ENCODE data around the gene LMX1B. TPM values are rescaled to one million over a fixed set of nuclear protein-coding genes. Genes with fewer than 3 reads are reported as not detected.

Gene LMX1B
- total RNA-seq, 4 donors from 2014 or later, result 3.2 to 6.9 (median 4.6) TPM

DNA sequence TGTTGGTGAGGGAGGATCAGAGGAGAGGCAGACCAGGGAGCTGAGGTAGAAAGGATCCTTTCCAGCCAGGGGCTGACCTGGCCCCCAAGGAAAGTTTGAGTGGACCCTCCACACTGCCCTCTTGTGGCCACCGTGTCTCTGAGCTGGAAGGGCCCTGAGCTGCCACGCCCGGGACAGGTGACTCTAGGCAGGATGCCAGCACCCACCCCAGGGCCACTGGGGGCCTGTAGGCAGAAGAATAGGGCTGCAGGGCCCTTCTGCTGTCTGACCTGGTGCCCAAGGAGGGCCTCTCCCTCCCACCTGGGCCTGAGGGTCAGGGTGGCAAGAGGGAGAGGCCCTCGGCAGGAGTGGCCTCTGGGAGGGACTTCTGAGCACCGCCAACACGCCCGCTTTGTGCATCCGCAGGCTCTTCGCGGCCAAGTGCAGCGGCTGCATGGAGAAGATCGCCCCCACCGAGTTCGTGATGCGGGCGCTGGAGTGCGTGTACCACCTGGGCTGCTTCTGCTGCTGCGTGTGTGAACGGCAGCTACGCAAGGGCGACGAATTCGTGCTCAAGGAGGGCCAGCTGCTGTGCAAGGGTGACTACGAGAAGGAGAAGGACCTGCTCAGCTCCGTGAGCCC, 76.8 kb downstream of the LMX1B start:
- TF ChIP-seq, protein P1, sequence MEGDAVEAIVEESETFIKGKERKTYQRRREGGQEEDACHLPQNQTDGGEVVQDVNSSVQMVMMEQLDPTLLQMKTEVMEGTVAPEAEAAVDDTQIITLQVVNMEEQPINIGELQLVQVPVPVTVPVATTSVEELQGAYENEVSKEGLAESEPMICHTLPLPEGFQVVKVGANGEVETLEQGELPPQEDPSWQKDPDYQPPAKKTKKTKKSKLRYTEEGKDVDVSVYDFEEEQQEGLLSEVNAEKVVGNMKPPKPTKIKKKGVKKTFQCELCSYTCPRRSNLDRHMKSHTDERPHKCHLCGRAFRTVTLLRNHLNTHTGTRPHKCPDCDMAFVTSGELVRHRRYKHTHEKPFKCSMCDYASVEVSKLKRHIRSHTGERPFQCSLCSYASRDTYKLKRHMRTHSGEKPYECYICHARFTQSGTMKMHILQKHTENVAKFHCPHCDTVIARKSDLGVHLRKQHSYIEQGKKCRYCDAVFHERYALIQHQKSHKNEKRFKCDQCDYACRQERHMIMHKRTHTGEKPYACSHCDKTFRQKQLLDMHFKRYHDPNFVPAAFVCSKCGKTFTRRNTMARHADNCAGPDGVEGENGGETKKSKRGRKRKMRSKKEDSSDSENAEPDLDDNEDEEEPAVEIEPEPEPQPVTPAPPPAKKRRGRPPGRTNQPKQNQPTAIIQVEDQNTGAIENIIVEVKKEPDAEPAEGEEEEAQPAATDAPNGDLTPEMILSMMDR (IDR thresholded peaks at IDR 0.05), result no peak
- no peak for TF ChIP-seq POLR2A (IDR thresholded peaks at IDR 0.05)
- no peak overlapping the region for H3K4me3 ChIP-seq (ENCODE audit: low read depth, poor library complexity, severe bottlenecking)
- intact Hi-C loops (cut with DNase I; ENCODE audit: low total_unique reads), result no loop called here
- DNase-seq (ENCODE audit: low spot score in 2 of 2), result no peak
- 64 to 68% methylated on average over 25 of the region's 25 CpGs for WGBS, 2 donors

DNA sequence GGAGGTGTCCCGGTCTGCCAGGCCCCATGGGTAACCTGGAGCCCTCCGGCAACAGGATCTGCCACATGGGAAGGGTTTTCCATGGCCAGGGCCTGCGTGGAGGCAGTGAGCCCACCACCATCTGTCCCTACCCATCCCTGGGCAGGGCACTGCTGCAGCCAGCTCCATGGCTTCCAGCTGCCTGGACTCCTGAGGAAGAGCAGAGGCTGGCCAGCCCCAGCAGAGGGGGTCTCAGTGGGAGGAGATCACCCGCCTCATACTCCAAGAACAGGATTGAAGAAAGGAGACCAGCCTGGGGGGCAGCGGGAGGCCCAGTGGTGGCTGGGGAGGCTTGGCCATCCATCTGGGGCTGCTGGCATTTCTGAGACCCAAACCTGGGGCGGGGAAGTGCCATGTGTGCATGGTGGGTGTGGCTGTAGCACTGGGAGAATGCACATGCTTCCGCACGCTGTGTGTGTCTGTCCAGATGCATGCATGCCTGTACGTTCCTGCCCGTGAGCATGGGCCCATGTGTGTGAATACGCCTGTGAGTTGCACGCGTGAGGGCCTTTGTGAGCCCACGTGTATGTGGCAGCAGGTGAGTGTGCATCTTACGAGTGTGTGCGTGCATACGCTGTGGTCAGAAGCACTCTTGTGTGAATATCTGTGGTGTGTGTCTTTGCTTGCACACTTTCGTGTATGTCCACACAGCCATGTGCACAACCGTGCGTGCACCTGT, 78.5 kb downstream of the LMX1B start:
- no peak for DNase-seq (ENCODE audit: low spot score in 2 of 2)
- no peak overlapping the region for H3K4me3 ChIP-seq (ENCODE audit: low read depth, poor library complexity, severe bottlenecking)
- intact Hi-C loops (cut with DNase I; ENCODE audit: low total_unique reads), result no loop called here
- WGBS, 2 donors, result 84 to 86% methylated on average over 20 of the region's 20 CpGs
- TF ChIP-seq, protein P1 (IDR thresholded peaks at IDR 0.05), result no peak
- TF ChIP-seq POLR2A (IDR thresholded peaks at IDR 0.05), result no peak

DNA sequence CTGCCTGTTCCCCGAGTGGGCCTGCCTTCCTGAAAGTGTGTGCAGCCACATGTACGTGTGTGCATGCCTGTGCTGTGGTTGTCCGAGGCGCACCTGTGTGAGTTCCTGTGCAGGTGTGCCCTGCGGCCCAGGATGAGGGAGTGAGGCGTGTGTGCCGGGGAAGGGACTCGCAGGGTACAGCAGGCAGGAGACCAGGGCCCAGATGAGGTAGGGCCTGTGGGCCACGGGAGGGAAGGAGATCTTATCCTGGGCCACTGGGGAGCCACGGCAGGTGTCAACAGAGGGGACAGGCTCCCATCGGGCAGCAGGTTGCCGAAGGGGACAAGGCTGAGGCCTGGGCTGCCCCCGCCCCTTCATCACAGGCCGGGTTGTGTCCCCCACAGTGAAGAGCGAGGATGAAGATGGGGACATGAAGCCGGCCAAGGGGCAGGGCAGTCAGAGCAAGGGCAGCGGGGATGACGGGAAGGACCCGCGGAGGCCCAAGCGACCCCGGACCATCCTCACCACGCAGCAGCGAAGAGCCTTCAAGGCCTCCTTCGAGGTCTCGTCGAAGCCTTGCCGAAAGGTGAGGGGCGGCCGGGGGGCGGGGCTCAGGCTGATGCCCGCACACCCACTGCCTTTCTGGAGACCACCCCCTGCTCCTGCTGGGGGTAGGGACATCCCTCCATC, 79.2 kb downstream of the LMX1B start:
- no peak for DNase-seq (ENCODE audit: low spot score in 2 of 2)
- intact Hi-C loops (cut with DNase I; ENCODE audit: low total_unique reads), result no loop called here
- 93% methylated on average over 31 to 32 of the region's 32 CpGs for WGBS, 2 donors
- TF ChIP-seq POLR2A (IDR thresholded peaks at IDR 0.05), result no peak
- TF ChIP-seq, protein P1 (IDR thresholded peaks at IDR 0.05), result no peak
- H3K4me3 ChIP-seq (ENCODE audit: low read depth, poor library complexity, severe bottlenecking), result no peak overlapping the region

DNA sequence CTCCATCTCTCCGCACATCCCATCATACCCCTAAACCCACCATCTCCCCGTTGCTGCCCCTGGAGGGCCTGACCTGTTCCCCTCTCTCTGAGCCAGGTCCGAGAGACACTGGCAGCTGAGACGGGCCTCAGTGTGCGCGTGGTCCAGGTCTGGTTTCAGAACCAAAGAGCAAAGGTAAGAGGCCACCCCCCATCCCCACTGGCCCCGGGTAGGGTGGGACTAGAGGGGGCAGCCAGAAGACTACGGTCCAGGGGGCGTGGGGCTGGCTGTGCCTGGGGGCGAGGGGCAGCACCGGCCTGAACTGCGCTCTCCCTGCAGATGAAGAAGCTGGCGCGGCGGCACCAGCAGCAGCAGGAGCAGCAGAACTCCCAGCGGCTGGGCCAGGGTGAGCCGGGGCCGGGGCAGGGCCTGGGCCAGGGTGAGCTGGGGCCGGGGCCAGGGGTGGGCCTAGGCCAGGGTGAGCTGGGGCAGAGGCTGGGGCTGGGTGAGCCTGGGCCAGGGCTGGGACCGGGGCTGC, 79.8 kb downstream of the LMX1B start:
- TF ChIP-seq, protein P1 (IDR thresholded peaks at IDR 0.05), result no peak
- TF ChIP-seq POLR2A (IDR thresholded peaks at IDR 0.05), result no peak
- WGBS, 2 donors, result 90 to 95% methylated on average over 20 of the region's 20 CpGs
- no peak for DNase-seq (ENCODE audit: low spot score in 2 of 2)
- intact Hi-C loops (cut with DNase I; ENCODE audit: low total_unique reads), result no loop called here
- no peak overlapping the region for H3K4me3 ChIP-seq (ENCODE audit: low read depth, poor library complexity, severe bottlenecking)

DNA sequence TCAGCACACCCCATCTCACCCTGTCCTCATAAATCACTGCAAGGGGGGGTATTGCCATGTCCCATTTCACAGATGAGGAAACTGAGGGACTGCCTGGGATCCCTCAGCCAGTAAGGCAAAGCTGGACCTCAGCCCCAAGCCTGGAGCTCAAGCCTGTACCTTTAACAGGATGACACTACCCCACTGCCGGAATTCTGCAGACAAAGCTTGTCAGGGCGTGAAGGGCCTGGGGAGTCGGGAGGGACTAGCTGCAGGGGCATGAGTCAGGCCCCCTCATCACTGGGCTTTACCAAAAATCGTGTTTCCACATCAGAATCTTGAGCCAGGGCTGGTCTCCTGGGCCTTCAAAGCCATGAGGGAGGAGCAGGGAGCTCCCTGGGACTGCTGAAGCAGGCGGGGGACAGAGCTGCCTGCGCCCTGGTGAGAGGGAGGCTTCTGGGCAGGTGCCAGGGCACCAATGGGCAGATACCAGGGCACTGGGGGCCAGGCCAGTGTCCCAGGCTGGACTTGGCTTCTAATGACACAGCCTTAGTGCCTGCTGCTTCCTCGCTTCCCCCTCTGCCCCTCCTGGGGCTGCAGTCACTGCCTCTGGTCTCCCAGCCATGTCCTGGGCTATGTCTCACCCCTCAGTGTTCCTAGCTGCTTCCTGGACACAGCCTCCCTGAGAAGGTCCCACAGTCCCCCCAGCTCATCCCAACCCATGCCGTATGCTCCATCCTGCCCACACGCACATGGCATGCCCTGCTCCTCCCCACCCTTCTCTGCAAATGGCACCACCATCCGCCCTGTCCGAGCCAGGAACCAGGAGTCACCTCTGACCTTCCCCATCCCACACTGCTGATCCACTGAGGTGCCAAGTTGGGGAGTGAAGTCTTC, 80.7 kb downstream of the LMX1B start:
- WGBS, 2 donors, result 67 to 74% methylated on average over 10 to 11 of the region's 11 CpGs
- no peak overlapping the region for H3K4me3 ChIP-seq (ENCODE audit: low read depth, poor library complexity, severe bottlenecking)
- TF ChIP-seq POLR2A (IDR thresholded peaks at IDR 0.05), result no peak
- TF ChIP-seq, protein P1 (IDR thresholded peaks at IDR 0.05), result no peak
- intact Hi-C loops (cut with DNase I; ENCODE audit: low total_unique reads), result no loop called here
- DNase-seq (ENCODE audit: low spot score in 2 of 2), result no peak

All from lower leg skin (tissue), 4 donors.